AG04450 (cell line): ENCODE data around the gene PAX8. TPM values are rescaled to one million over a fixed set of nuclear protein-coding genes. Genes with fewer than 3 reads are reported as not detected.

Experiments used
- CTCF ChIA-PET: fragments of 300-600, 350-600 bp; formaldehyde crosslinking; extraction: SDS; loops from one replicate; lab custom pipeline; 2022; ENCODE audit warnings: antibody characterized with exemption, inconsistent platforms; lab: Charles Lee
- POLR2A ChIA-PET: fragments of 350-600 bp; formaldehyde crosslinking; extraction: SDS; loops from one replicate; lab custom pipeline; 2021; ENCODE audit warnings: antibody characterized with exemption, inconsistent platforms; lab: Yijun Ruan, JAX
- DNase-seq: peaks from one replicate; pipeline ENCODE4 v3.0.0-alpha.2; 2011; ENCODE audit warnings: low read depth, low spot score
- H3K27ac ChIP-seq: one replicate; pipeline ENCODE4 v1.5.1; 2012; ENCODE audit warnings: low read depth, low read length, control low read depth
- H3K27me3 ChIP-seq: one replicate; pipeline ENCODE4 v1.6.0; 2012; ENCODE audit warnings: low read length; ENCODE audit not compliant: control insufficient read depth, insufficient read depth
- H3K4me3 ChIP-seq: 2 replicates; pipeline ENCODE4 v1.5.1; 2011; ENCODE audit warnings: mild to moderate bottlenecking, low read depth, low read length, control low read depth
- H3K9me3 ChIP-seq: 2 replicates; pipeline ENCODE4 v1.5.1; 2012; ENCODE audit warnings: low read length; ENCODE audit not compliant: control insufficient read depth, insufficient read depth
- CTCF ChIP-seq: IDR thresholded peaks from 2 replicates; pipeline ENCODE4 v1.5.1; 2011; ENCODE audit warnings: low read depth, low read length, control low read depth, inconsistent platforms
- polyA plus RNA-seq: library from polyadenylated mRNA; depleted of rRNA; stranded (reverse); fragments of >200 nt; gene quantifications from 2 replicates; pipeline ENCODE4 v1.2.3, GENCODE V29; 2011

Gene PAX8
- polyA plus RNA-seq, 1 experiment: 1.2 TPM

- Histone ChIP-seq H3K4me3 (no peak overlapping the region), H3K9me3 (no peaks in the 10 kb centered on the region; the same call in 1 of the 2 replicates), H3K27ac (no peak overlapping the region), H3K27me3 (no peaks in the 10 kb centered on the region)
- no peak for TF ChIP-seq CTCF
- DNase-seq: no peak
- CTCF ChIA-PET: interaction anchor here (0.8 to 2.2 kb wide), 6 partner anchors 12 to 93 kb away, joined by 3 to 9 read pairs (median 3); no protein-coding TSS in a partner anchor
- POLR2A ChIA-PET: no interaction called here
Observed at GRCh38 chr2:113231064-113231463, 47.7 kb downstream of the PAX8 start.

- POLR2A ChIA-PET: no interaction called here
- TF ChIP-seq CTCF: no peak
- Histone ChIP-seq H3K9me3 (no peaks in the 10 kb centered on the region; the same call in 1 of the 2 replicates), H3K27ac (no peak overlapping the region), H3K27me3 (no peaks in the 10 kb centered on the region), H3K4me3 (no peak overlapping the region)
- CTCF ChIA-PET: interaction anchor here (0.8 to 2.0 kb wide), 4 partner anchors 11 to 92 kb away, joined by 3 to 5 read pairs (median 3); no protein-coding TSS in a partner anchor
- no peak for DNase-seq
Observed at GRCh38 chr2:113230531-113230930, 48.2 kb downstream of the PAX8 start.

GRCh38 chr2:113229795-113230194, 48.9 kb downstream of the PAX8 start:
- Histone ChIP-seq H3K9me3 (no peaks in the 10 kb centered on the region), H3K27ac (no peak overlapping the region), H3K27me3 (no peaks in the 10 kb centered on the region), H3K4me3 (no peak overlapping the region)
- DNase-seq: no peak
- no peak for TF ChIP-seq CTCF
- CTCF ChIA-PET: interaction anchor here (1.0 to 1.2 kb wide), 3 partner anchors 11 to 160 kb away, joined by 3 to 4 read pairs (median 4); no protein-coding TSS in a partner anchor
- POLR2A ChIA-PET: no interaction called here

GRCh38 chr2:113228991-113229716, 49.6 kb downstream of the PAX8 start:
- CTCF ChIA-PET: interaction anchor here (1.0 to 1.2 kb wide), 2 partner anchors 25 to 161 kb away, joined by 4 read pairs; no protein-coding TSS in a partner anchor

More at GRCh38 chr2:113228991-113229716, 49.6 kb downstream of the PAX8 start:
- DNase-seq: no peak
- H3K27ac ChIP-seq: no peak overlapping the region
- H3K4me3 ChIP-seq: no peak overlapping the region
- H3K27me3 ChIP-seq: no peaks in the 10 kb centered on the region
- no peaks in the 10 kb centered on the region for H3K9me3 ChIP-seq
- no peak for TF ChIP-seq CTCF
- POLR2A ChIA-PET: no interaction called here
